HepG2 (cell line): Measurements from ENCODE around the gene RBP4. TPM values are rescaled to one million over a fixed set of nuclear protein-coding genes. Genes with fewer than 3 reads are reported as not detected.

Experiments
- ATAC-seq: fragments of 200-7000 bp; cut with Tn5 transposase; 3 replicates; pipeline ENCODE4 v1.9.1; 2020; ENCODE audit warnings: mild to moderate bottlenecking, moderate library complexity
- BruUV-seq: library from RNA; stranded (reverse); fragments of 400-500 nt; replicated peaks from 2 replicates; lab custom pipeline; 2021; lab: Mats Ljungman, UMichigan
- CTCF ChIA-PET: fragments of 300-600 bp; formaldehyde crosslinking; extraction: SDS; loops from one replicate; lab custom pipeline; 2021; ENCODE audit warnings: low total read pairs, inconsistent platforms, low intra/inter-chr PET ratio; lab: Yijun Ruan, JAX
- POLR2A ChIA-PET: fragments of 350-600 bp; sonication (Branson Sonifier 250); formaldehyde crosslinking; loops from one replicate; lab custom pipeline; 2020; ENCODE audit warnings: antibody characterized with exemption, inconsistent platforms; lab: Yijun Ruan, JAX
- DNase-seq: peaks from one replicate; pipeline ENCODE4 v3.0.0-alpha.2; 2015; ENCODE audit warnings: low spot score
- FAIRE-seq: peaks from 3 replicates; lab custom pipeline; 2011; peaks lifted over from hg19 to GRCh38; lab: Jason Lieb, UNC
- H2AFZ ChIP-seq: one replicate; pipeline ENCODE4 v1.6.1; 2011; ENCODE audit warnings: low read length, inconsistent platforms
- H3K27ac ChIP-seq: fragments of 300-600 bp; 3 replicates; pipeline ENCODE4 v1.8.0; 2011; ENCODE audit warnings: mixed run types, mild to moderate bottlenecking, mixed read lengths, low read length, inconsistent platforms; ENCODE audit not compliant: insufficient read depth; ENCODE audit errors: extremely low read length
- H3K27me3 ChIP-seq, 2 experiments: fragments of 200-600 bp in 1 of 2; 2 replicates in 1 of 2; 3 replicates in 1 of 2; pipeline versions ENCODE4 v1.6.0 to v1.8.0; 2011; ENCODE audit warnings: low read length in 2 of 2, mild to moderate bottlenecking in 2 of 2, moderate library complexity in 2 of 2, inconsistent platforms in 1 of 2; ENCODE audit not compliant: insufficient read depth in 2 of 2, control insufficient read depth in 1 of 2
- H3K36me3 ChIP-seq, 2 experiments: fragments of 200-600 bp in 1 of 2; replicated peaks in 1 of 2; 2 replicates in 1 of 2; 3 replicates in 1 of 2; pipeline versions ENCODE4 v1.5.1 to v1.8.0; 2011; ENCODE audit warnings: low read length in 2 of 2, inconsistent platforms in 1 of 2; ENCODE audit not compliant: insufficient read depth in 2 of 2, control insufficient read depth in 1 of 2
- H3K4me1 ChIP-seq: 2 replicates; pipeline ENCODE4 v1.5.1; 2012; ENCODE audit warnings: low read length, inconsistent platforms; ENCODE audit not compliant: insufficient read depth
- H3K4me2 ChIP-seq: 2 replicates; pipeline ENCODE4 v1.6.0; 2011; ENCODE audit warnings: low read depth, low read length, inconsistent platforms
- H3K4me3 ChIP-seq, 3 experiments: fragments of 200-600 bp in 1 of 3; sonication (generic), shearing (Covaris generic) in 1 of 3; replicated peaks in 1 of 3; 2 replicates each; pipeline ENCODE4 v1.5.1; 2011 to 2016; ENCODE audit warnings: low read length in 3 of 3, inconsistent platforms in 2 of 3, low read depth in 2 of 3, mild to moderate bottlenecking in 2 of 3, control low read depth in 1 of 3, mixed read lengths in 1 of 3; ENCODE audit not compliant: insufficient read depth in 1 of 3
- H3K79me2 ChIP-seq: one replicate; pipeline ENCODE4 v1.6.1; 2011; ENCODE audit warnings: low read length, inconsistent platforms; ENCODE audit not compliant: insufficient read depth
- H3K9ac ChIP-seq: 2 replicates; pipeline ENCODE4 v1.6.0; 2011; ENCODE audit warnings: mild to moderate bottlenecking, low read depth, low read length, inconsistent platforms; ENCODE audit not compliant: insufficient read depth
- H3K9me3 ChIP-seq: 2 replicates; pipeline ENCODE4 v1.5.1; 2012; ENCODE audit warnings: mild to moderate bottlenecking, low read length
- H4K20me1 ChIP-seq: 2 replicates; pipeline ENCODE4 v1.6.0; 2011; ENCODE audit warnings: inconsistent platforms, mild to moderate bottlenecking, low read length, moderate library complexity; ENCODE audit not compliant: insufficient read depth
- BCL6 ChIP-seq: IDR thresholded peaks from 2 replicates; pipeline ENCODE4 v1.6.1; 2016; ENCODE audit warnings: missing genetic modification reagents, missing compliant biosample characterization
- HOMEZ ChIP-seq: IDR thresholded peaks from 2 replicates; pipeline ENCODE4 v1.6.1; 2016; ENCODE audit warnings: low read depth
- NFRKB ChIP-seq: fragments of 450-650 bp; IDR thresholded peaks from 2 replicates; pipeline ENCODE4 v1.6.1; 2017
- SIN3A ChIP-seq: IDR thresholded peaks from 2 replicates; pipeline ENCODE4 v1.6.1; 2011; ENCODE audit warnings: low read depth, mild to moderate bottlenecking, control low read depth, low read length, borderline replicate concordance
- SOX6 ChIP-seq, 2 experiments: fragments of 450-650 bp in 1 of 2; sonication (generic) in 1 of 2; formaldehyde crosslinking in 1 of 2; IDR thresholded peaks; 2 replicates each; pipeline versions ENCODE4 v1.4.0 to v1.6.1; 2017 to 2020; ENCODE audit warnings: antibody characterized with exemption in 1 of 2, mild to moderate bottlenecking in 1 of 2, missing genetic modification reagents in 1 of 2
- SSRP1 ChIP-seq: IDR thresholded peaks from 2 replicates; pipeline ENCODE4 v1.6.1; 2016; ENCODE audit warnings: control low read depth
- ZNF558 ChIP-seq: sonication (generic); formaldehyde crosslinking; IDR thresholded peaks from 2 replicates; pipeline ENCODE4 v1.9.0; 2022; ENCODE audit warnings: mild to moderate bottlenecking, missing genetic modification reagents, borderline replicate concordance
- WGBS: methylation state at CpG from one replicate; pipeline ENCODE4 v1.1.6; 2017; ENCODE audit warnings: low lambda C conversion rate; 5-methylcytosine and 5-hydroxymethylcytosine counted together
- in situ Hi-C: cut with HindIII; loops from 2 replicates; pipeline ENCODE4 v1.10.0; 2017; ENCODE audit warnings: low pct_unique_long_range_greater_than_20kb; ENCODE audit not compliant: extremely low pct_ligation_motif_present
- intact Hi-C: fragments of 100-400 bp; cut with micrococcal nuclease; formaldehyde crosslinking; loops from one replicate; pipeline ENCODE4 v1.10.0; 2022; ENCODE audit not compliant: unreplicated experiment
- polyA plus RNA-seq, 8 experiments: library from polyadenylated mRNA; depleted of rRNA in 3 of 8; stranded (reverse) in 7 of 8; unstranded in 1 of 8; fragments of >200 nt; fragmentation: Illumina TruSeq in 4 of 8; extraction: Trizol in 4 of 8; gene quantifications; 2 replicates each; pipeline versions ENCODE4 v1.2.1 to v1.2.3, GENCODE V29; 2011 to 2016; ENCODE audit warnings: low read depth in 4 of 8, missing spikeins in 1 of 8, mixed read lengths in 1 of 8; ENCODE audit not compliant: insufficient read depth in 1 of 8
- total RNA-seq, 5 experiments: library from RNA; depleted of rRNA; stranded (reverse); fragments of >200 nt; fragmentation: Illumina TruSeq; extraction: Trizol; gene quantifications; 2 replicates each; pipeline ENCODE4 v1.2.3, GENCODE V29; 2016; ENCODE audit warnings: low read depth in 1 of 5
- TF ChIP-seq, protein P1 (sequence below): sonication (generic); IDR thresholded peaks from 2 replicates; pipeline ENCODE4 v1.6.1; 2016; ENCODE audit warnings: low read depth, borderline replicate concordance
- TF ChIP-seq, protein P2 (sequence below): sonication (generic); formaldehyde crosslinking; IDR thresholded peaks from 2 replicates; pipeline ENCODE4 v1.5.1; 2020; ENCODE audit warnings: mild to moderate bottlenecking, missing genetic modification reagents, borderline replicate concordance

RBP4 gene
- total and polyA plus RNA-seq, 2 of the 13 experiments (the other 11 are each of a cell fraction or from before 2014, with no cell fraction given), result 642 to 931 TPM

- in situ Hi-C loops (no loop called here), intact Hi-C loops (loop anchor here (5.0 kb wide), 1 partner anchor 68 kb away; no protein-coding TSS in a partner anchor)
- H3K4me2 ChIP-seq, result no peak overlapping the region
- no peaks in the 10 kb centered on the region for H3K9me3 ChIP-seq
- peaks cover 17% of the 10 kb centered on the region for H3K79me2 ChIP-seq
- TF ChIP-seq HOMEZ (CRISPR knock-in tag) (no peak), SIN3A (no peak), ZNF558 (CRISPR knock-in tag) (no peak), SOX6 (IDR thresholded peaks at IDR 0.05) (no peak), SOX6 (CRISPR knock-in tag; IDR thresholded peaks at IDR 0.05) (no peak)
- CTCF ChIA-PET, result no interaction called here
- ATAC-seq (no peak), FAIRE-seq (no peak), DNase-seq (no peak)
- no peaks in the 10 kb centered on the region; a peak in 1 of 5 replicates for H3K27me3 ChIP-seq
- H3K9ac ChIP-seq, result no peak overlapping the region
- 96% methylated on average over 2 of the region's 2 CpGs for WGBS
- H2AFZ ChIP-seq, result no peak overlapping the region
- peaks cover 0 to 9% of the 10 kb centered on the region in 2 experiments; a peak in 2 of 5 replicates for H3K36me3 ChIP-seq
- peaks cover 11% of the 10 kb centered on the region; the same call in 1 of the 2 replicates for H4K20me1 ChIP-seq
- POLR2A ChIA-PET, result interaction anchor here (1.3 kb wide), 1 partner anchor 12 kb away, joined by 3 read pairs; no protein-coding TSS in a partner anchor
- H3K27ac ChIP-seq, result no peak overlapping the region
- no TSS peak for BruUV-seq
- no peak overlapping the region for H3K4me3 ChIP-seq
- H3K4me1 ChIP-seq, result peaks cover 38% of the 10 kb centered on the region
Observed at GRCh38 chr10:93604146-93604545, 3.1 kb upstream of the RBP4 start.

GRCh38 chr10:93603023-93603422 lies 2.0 kb upstream of the RBP4 start:
- no peak for FAIRE-seq
- ChIA-PET POLR2A (interaction anchor here (0.7 to 1.4 kb wide), 3 partner anchors 9 to 99 kb away, joined by 3 to 4 read pairs (median 3); partner anchors contain the start of genes FRA10AC1 and PDE6C), CTCF (no interaction called here)
- peak overlapping the region; percentile 99 for H3K27ac ChIP-seq
- peak overlapping the region; percentile 94 for H3K4me2 ChIP-seq
- peak overlapping the region in 1 of 3 experiments; percentile 87; a peak in 1 of 6 replicates for H3K4me3 ChIP-seq
- H3K27me3 ChIP-seq, result no peaks in the 10 kb centered on the region; a peak in 1 of 5 replicates
- no peak overlapping the region for H2AFZ ChIP-seq
- H3K4me1 ChIP-seq, result peaks cover 45% of the 10 kb centered on the region
- H4K20me1 ChIP-seq, result peaks cover 21% of the 10 kb centered on the region
- in situ Hi-C loops (no loop called here), intact Hi-C loops (loop anchor here (5.0 kb wide), 1 partner anchor 69 kb away; no protein-coding TSS in a partner anchor)
- no TSS peak for BruUV-seq
- H3K9ac ChIP-seq, result peak overlapping the region; percentile 94; the same call in 1 of the 2 replicates
- ATAC-seq, result no peak
- peaks cover 0 to 9% of the 10 kb centered on the region in 2 experiments; a peak in 2 of 5 replicates for H3K36me3 ChIP-seq
- peaks cover 26% of the 10 kb centered on the region for H3K79me2 ChIP-seq
- no peak for DNase-seq
- no peaks in the 10 kb centered on the region for H3K9me3 ChIP-seq
- 55% methylated on average over 2 of the region's 2 CpGs for WGBS
- TF ChIP-seq NFRKB, result no peak
- no peak for TF ChIP-seq SSRP1 (CRISPR knock-in tag)
- TF ChIP-seq, protein P1, sequence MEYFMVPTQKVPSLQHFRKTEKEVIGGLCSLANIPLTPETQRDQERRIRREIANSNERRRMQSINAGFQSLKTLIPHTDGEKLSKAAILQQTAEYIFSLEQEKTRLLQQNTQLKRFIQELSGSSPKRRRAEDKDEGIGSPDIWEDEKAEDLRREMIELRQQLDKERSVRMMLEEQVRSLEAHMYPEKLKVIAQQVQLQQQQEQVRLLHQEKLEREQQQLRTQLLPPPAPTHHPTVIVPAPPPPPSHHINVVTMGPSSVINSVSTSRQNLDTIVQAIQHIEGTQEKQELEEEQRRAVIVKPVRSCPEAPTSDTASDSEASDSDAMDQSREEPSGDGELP, result no peak
- peak; percentile 78 for TF ChIP-seq BCL6 (CRISPR knock-in tag)
- TF ChIP-seq, protein P2, sequence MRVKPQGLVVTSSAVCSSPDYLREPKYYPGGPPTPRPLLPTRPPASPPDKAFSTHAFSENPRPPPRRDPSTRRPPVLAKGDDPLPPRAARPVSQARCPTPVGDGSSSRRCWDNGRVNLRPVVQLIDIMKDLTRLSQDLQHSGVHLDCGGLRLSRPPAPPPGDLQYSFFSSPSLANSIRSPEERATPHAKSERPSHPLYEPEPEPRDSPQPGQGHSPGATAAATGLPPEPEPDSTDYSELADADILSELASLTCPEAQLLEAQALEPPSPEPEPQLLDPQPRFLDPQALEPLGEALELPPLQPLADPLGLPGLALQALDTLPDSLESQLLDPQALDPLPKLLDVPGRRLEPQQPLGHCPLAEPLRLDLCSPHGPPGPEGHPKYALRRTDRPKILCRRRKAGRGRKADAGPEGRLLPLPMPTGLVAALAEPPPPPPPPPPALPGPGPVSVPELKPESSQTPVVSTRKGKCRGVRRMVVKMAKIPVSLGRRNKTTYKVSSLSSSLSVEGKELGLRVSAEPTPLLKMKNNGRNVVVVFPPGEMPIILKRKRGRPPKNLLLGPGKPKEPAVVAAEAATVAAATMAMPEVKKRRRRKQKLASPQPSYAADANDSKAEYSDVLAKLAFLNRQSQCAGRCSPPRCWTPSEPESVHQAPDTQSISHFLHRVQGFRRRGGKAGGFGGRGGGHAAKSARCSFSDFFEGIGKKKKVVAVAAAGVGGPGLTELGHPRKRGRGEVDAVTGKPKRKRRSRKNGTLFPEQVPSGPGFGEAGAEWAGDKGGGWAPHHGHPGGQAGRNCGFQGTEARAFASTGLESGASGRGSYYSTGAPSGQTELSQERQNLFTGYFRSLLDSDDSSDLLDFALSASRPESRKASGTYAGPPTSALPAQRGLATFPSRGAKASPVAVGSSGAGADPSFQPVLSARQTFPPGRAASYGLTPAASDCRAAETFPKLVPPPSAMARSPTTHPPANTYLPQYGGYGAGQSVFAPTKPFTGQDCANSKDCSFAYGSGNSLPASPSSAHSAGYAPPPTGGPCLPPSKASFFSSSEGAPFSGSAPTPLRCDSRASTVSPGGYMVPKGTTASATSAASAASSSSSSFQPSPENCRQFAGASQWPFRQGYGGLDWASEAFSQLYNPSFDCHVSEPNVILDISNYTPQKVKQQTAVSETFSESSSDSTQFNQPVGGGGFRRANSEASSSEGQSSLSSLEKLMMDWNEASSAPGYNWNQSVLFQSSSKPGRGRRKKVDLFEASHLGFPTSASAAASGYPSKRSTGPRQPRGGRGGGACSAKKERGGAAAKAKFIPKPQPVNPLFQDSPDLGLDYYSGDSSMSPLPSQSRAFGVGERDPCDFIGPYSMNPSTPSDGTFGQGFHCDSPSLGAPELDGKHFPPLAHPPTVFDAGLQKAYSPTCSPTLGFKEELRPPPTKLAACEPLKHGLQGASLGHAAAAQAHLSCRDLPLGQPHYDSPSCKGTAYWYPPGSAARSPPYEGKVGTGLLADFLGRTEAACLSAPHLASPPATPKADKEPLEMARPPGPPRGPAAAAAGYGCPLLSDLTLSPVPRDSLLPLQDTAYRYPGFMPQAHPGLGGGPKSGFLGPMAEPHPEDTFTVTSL (CRISPR knock-in tag), result no peak
